ENCODE measurements around the gene KCNQ1.

- no peak for TF ChIP-seq ATF3 (IDR thresholded peaks at IDR 0.05)
- TF ChIP-seq EZH2phosphoT487 (IDR thresholded peaks at IDR 0.05; ENCODE audit: borderline replicate concordance), result no peak
- no peak for TF ChIP-seq POLR2A (IDR thresholded peaks at IDR 0.05; ENCODE audit: borderline replicate concordance, extremely low read depth, insufficient read depth, insufficient read length)
- no peak for TF ChIP-seq CEBPB (IDR thresholded peaks at IDR 0.05; ENCODE audit: low read depth)
- no peak for TF ChIP-seq POLR2AphosphoS5 (IDR thresholded peaks at IDR 0.05; ENCODE audit: low read depth, low read length)
- no peak for TF ChIP-seq CTCF (IDR thresholded peaks at IDR 0.05 in 2 of 3, conservative IDR thresholded peaks at IDR 0.05 in 1 of 3; ENCODE audit: borderline replicate concordance in 1 of 3, insufficient read depth in 1 of 3, low read depth in 2 of 3, low read length in 2 of 3)
- no peak for TF ChIP-seq ZBTB33 (IDR thresholded peaks at IDR 0.05; ENCODE audit: extremely low read depth, insufficient replicate concordance, low read length)
- no peak for TF ChIP-seq EZH2 (IDR thresholded peaks at IDR 0.05)
Observed at GRCh38 chr11:2776351-2777061, 331.7 kb downstream of the KCNQ1 start.
